Measurements from ENCODE around the gene NEDD8.

The NEDD8 gene

DNA sequence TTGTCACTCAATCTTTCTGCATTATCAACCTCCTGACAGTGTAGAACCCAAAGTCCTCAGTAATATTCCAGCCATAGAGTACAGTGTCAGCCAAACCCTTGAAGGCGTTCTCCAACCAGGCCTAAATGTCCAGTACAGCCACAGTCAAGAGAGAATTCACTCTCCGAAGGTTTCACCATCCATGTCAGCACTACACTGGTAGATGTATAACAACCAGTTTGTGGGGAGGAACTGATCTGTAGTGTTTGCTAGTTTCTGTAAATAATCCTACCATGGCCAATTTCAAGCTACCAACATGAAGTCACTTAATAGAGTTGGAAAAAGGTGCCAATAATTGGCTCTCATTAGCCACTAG lies 15.8 kb downstream of the NEDD8 start:
- TF ChIP-seq ZNF624 (tag by site-specific recombination; IDR thresholded peaks at IDR 0.05), result no peak
- no peak for TF ChIP-seq KLF1 (tag by site-specific recombination; IDR thresholded peaks at IDR 0.05)
- TF ChIP-seq ZNF48 (tag by site-specific recombination; IDR thresholded peaks at IDR 0.05), result no peak
- no peak for TF ChIP-seq ZNF404 (tag by site-specific recombination; IDR thresholded peaks at IDR 0.05)
- TF ChIP-seq ZNF416 (tag by site-specific recombination; IDR thresholded peaks at IDR 0.05), result no peak
- no peak for TF ChIP-seq ZNF16 (tag by site-specific recombination; IDR thresholded peaks at IDR 0.05; ENCODE audit: low read depth)
- no peak for TF ChIP-seq ZNF629 (tag by site-specific recombination; IDR thresholded peaks at IDR 0.05)
- TF ChIP-seq, protein P1, sequence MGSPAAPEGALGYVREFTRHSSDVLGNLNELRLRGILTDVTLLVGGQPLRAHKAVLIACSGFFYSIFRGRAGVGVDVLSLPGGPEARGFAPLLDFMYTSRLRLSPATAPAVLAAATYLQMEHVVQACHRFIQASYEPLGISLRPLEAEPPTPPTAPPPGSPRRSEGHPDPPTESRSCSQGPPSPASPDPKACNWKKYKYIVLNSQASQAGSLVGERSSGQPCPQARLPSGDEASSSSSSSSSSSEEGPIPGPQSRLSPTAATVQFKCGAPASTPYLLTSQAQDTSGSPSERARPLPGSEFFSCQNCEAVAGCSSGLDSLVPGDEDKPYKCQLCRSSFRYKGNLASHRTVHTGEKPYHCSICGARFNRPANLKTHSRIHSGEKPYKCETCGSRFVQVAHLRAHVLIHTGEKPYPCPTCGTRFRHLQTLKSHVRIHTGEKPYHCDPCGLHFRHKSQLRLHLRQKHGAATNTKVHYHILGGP (tag by site-specific recombination; IDR thresholded peaks at IDR 0.05), result no peak
- TF ChIP-seq TCF7L2 (IDR thresholded peaks at IDR 0.05; ENCODE audit: borderline replicate concordance, low read depth, low read length), result no peak
- TF ChIP-seq, protein P2, sequence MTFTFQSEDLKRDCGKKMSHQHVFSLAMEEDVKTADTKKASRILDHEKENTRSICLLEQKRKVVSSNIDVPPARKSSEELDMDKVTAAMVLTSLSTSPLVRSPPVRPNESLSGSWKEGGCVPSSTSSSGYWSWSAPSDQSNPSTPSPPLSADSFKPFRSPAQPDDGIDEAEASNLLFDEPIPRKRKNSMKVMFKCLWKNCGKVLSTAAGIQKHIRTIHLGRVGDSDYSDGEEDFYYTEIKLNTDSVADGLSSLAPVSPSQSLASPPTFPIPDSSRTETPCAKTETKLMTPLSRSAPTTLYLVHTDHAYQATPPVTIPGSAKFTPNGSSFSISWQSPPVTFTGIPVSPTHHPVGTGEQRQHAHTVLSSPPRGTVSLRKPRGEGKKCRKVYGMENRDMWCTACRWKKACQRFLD (tag by site-specific recombination; IDR thresholded peaks at IDR 0.05), result no peak
- TF ChIP-seq ZNF140 (tag by site-specific recombination; IDR thresholded peaks at IDR 0.05), result no peak
- TF ChIP-seq, protein P3, sequence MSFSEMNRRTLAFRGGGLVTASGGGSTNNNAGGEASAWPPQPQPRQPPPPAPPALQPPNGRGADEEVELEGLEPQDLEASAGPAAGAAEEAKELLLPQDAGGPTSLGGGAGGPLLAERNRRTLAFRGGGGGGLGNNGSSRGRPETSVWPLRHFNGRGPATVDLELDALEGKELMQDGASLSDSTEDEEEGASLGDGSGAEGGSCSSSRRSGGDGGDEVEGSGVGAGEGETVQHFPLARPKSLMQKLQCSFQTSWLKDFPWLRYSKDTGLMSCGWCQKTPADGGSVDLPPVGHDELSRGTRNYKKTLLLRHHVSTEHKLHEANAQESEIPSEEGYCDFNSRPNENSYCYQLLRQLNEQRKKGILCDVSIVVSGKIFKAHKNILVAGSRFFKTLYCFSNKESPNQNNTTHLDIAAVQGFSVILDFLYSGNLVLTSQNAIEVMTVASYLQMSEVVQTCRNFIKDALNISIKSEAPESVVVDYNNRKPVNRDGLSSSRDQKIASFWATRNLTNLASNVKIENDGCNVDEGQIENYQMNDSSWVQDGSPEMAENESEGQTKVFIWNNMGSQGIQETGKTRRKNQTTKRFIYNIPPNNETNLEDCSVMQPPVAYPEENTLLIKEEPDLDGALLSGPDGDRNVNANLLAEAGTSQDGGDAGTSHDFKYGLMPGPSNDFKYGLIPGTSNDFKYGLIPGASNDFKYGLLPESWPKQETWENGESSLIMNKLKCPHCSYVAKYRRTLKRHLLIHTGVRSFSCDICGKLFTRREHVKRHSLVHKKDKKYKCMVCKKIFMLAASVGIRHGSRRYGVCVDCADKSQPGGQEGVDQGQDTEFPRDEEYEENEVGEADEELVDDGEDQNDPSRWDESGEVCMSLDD (tag by site-specific recombination; IDR thresholded peaks at IDR 0.05), result no peak
- POLR2A ChIA-PET, result interaction anchor here (0.6 to 4.3 kb wide), 13 partner anchors 21 to 219 kb away, joined by 3 to 43 read pairs (median 3); partner anchors contain the start of genes DCAF11, DHRS1, EMC9 and IPO4
- H3K4me1 ChIP-seq (ENCODE audit: control insufficient read depth, insufficient read depth, low read length), result no peaks in the 10 kb centered on the region

DNA sequence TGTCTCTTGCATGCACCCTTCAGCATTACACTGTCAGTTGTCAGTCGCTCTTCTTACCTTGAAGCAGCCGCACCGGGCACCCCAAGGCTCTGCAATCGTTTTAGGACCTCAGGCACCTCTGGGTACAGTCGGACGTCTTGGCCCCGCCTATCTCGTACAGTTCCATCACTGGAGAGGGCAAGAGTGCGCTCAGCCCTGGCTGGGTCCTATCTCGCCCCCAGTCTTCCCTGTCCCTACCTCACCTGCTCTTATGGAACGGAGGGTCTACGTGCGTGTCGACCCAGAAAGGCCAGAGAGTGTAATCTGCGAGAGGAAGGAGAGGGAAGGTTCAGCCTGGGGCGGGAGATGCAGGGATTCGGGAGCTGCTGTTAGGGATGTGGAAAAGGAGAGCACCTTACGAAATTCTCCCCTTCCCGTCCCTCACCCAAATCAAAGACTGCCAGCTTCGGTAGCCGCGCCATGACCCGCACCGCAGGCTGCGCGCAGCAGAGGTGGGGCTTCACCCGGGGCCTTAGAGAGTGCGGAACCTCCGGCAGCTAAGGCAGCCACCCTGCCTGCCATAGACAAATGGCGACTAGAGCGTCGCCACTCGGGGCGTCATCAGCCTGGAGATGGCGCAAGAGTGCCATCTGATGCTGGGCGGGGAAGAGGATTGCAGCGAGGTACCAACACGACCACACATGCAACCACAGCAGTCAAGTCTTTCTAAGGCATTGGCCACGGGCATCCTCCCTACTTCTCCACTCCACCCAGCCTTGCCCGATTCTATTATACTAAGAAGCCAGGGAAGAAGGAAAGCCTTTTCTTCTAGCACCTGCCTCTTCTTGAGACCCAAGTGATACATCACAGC lies 16.4 kb downstream of the NEDD8 start, which contains the start of gene MDP1:
Gene MDP1, minus strand, starts transcription at position 572 of the 850 bp plus-strand sequence. Its CDS starts 111 bp downstream, at position 461.
- CTCF ChIA-PET, result interaction anchor here (0.5 to 1.6 kb wide), 13 partner anchors 10 to 214 kb away, joined by 3 to 7 read pairs (median 4); partner anchors contain the start of genes KHNYN and TSSK4
- no peaks in the 10 kb centered on the region for H3K4me1 ChIP-seq (ENCODE audit: control insufficient read depth, insufficient read depth, low read length)
- POLR2A ChIA-PET, result interaction anchor here (0.6 to 4.3 kb wide), 15 partner anchors 21 to 310 kb away, joined by 3 to 43 read pairs (median 4); partner anchors contain the start of genes DCAF11, DHRS1, EMC9 and IPO4
- H3K4me3 ChIP-seq (ENCODE audit: low read depth, low read length), result peak within 1 kb of the TSS; percentile 81
- peaks cover 4 to 34% of the 10 kb centered on the region in 2 experiments for H3K36me3 ChIP-seq (ENCODE audit: control insufficient read depth in 2 of 2, insufficient read depth in 1 of 2, low read length in 2 of 2)
- peak within 1 kb of the TSS; percentile 76 for H3K27ac ChIP-seq (ENCODE audit: extremely low read depth, low read depth, low read length)
- no peaks in the 10 kb centered on the region for H3K9me3 ChIP-seq (ENCODE audit: control insufficient read depth, insufficient read depth, low read depth, low read length)
- TF ChIP-seq ZNF701 (tag by site-specific recombination; IDR thresholded peaks at IDR 0.05) (no peak), SP7 (tag by site-specific recombination; IDR thresholded peaks at IDR 0.05) (peak; percentile 77), ZFP69B (tag by site-specific recombination; IDR thresholded peaks at IDR 0.05) (peak; percentile 53; the same call in 1 of the 2 replicates), EGR2 (tag by site-specific recombination; IDR thresholded peaks at IDR 0.05; ENCODE audit: low read depth) (no peak)
- TF ChIP-seq, protein P4, sequence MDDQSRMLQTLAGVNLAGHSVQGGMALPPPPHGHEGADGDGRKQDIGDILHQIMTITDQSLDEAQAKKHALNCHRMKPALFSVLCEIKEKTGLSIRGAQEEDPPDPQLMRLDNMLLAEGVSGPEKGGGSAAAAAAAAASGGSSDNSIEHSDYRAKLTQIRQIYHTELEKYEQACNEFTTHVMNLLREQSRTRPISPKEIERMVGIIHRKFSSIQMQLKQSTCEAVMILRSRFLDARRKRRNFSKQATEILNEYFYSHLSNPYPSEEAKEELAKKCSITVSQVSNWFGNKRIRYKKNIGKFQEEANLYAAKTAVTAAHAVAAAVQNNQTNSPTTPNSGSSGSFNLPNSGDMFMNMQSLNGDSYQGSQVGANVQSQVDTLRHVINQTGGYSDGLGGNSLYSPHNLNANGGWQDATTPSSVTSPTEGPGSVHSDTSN (CRISPR knock-in tag; IDR thresholded peaks at IDR 0.05), result peak; percentile 72
- TF ChIP-seq, protein P5, sequence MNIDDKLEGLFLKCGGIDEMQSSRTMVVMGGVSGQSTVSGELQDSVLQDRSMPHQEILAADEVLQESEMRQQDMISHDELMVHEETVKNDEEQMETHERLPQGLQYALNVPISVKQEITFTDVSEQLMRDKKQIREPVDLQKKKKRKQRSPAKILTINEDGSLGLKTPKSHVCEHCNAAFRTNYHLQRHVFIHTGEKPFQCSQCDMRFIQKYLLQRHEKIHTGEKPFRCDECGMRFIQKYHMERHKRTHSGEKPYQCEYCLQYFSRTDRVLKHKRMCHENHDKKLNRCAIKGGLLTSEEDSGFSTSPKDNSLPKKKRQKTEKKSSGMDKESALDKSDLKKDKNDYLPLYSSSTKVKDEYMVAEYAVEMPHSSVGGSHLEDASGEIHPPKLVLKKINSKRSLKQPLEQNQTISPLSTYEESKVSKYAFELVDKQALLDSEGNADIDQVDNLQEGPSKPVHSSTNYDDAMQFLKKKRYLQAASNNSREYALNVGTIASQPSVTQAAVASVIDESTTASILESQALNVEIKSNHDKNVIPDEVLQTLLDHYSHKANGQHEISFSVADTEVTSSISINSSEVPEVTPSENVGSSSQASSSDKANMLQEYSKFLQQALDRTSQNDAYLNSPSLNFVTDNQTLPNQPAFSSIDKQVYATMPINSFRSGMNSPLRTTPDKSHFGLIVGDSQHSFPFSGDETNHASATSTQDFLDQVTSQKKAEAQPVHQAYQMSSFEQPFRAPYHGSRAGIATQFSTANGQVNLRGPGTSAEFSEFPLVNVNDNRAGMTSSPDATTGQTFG (tag by site-specific recombination; IDR thresholded peaks at IDR 0.05; ENCODE audit: borderline replicate concordance), result no peak
- TF ChIP-seq, protein P6, sequence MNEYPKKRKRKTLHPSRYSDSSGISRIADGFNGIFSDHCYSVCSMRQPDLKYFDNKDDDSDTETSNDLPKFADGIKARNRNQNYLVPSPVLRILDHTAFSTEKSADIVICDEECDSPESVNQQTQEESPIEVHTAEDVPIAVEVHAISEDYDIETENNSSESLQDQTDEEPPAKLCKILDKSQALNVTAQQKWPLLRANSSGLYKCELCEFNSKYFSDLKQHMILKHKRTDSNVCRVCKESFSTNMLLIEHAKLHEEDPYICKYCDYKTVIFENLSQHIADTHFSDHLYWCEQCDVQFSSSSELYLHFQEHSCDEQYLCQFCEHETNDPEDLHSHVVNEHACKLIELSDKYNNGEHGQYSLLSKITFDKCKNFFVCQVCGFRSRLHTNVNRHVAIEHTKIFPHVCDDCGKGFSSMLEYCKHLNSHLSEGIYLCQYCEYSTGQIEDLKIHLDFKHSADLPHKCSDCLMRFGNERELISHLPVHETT (tag by site-specific recombination; IDR thresholded peaks at IDR 0.05), result peak; percentile 81
- TF ChIP-seq, protein P3 (tag by site-specific recombination; IDR thresholded peaks at IDR 0.05), result no peak

More for the DNA sequence above, 15.8 kb downstream of the NEDD8 start:
- CTCF ChIA-PET, result interaction anchor here (0.5 to 1.6 kb wide), 9 partner anchors 9 to 214 kb away, joined by 3 to 7 read pairs (median 4); partner anchors contain the start of genes KHNYN and TSSK4
- H3K9me3 ChIP-seq (ENCODE audit: control insufficient read depth, insufficient read depth, low read depth, low read length), result no peaks in the 10 kb centered on the region
- H3K4me3 ChIP-seq (ENCODE audit: low read depth, low read length), result peak overlapping the region; percentile 11; the same call in 1 of the 2 replicates
- peaks cover 3 to 28% of the 10 kb centered on the region in 2 experiments; a peak in 2 of 3 replicates for H3K36me3 ChIP-seq (ENCODE audit: control insufficient read depth in 2 of 2, insufficient read depth in 1 of 2, low read length in 2 of 2)
- no peak overlapping the region for H3K27ac ChIP-seq (ENCODE audit: extremely low read depth, low read depth, low read length)

Data from HEK293 (cell line).